Mucosa of descending colon (tissue), 3 donors: ENCODE measurements around the gene PTCD1. TPM values are rescaled to one million over a fixed set of nuclear protein-coding genes. Genes with fewer than 3 reads are reported as not detected.

ENCODE experiments used
- ATAC-seq: fragments of 200-7000 bp; cut with Tn5 transposase; one replicate; pipeline ENCODE4 v1.9.1; 2020; ENCODE audit warnings: mild to moderate bottlenecking, moderate library complexity
- DNase-seq, 3 donors: peaks; one replicate each; pipeline ENCODE4 v3.0.0-alpha.2; 2020
- H3K36me3 ChIP-seq: fragments of 200-600 bp; one replicate; pipeline ENCODE4 v1.8.0; 2021; ENCODE audit warnings: low read depth, mild to moderate bottlenecking
- H3K4me1 ChIP-seq: fragments of 200-600 bp; one replicate; pipeline ENCODE4 v1.8.0; 2021; ENCODE audit warnings: low read depth, mild to moderate bottlenecking
- H3K4me3 ChIP-seq: fragments of 200-600 bp; one replicate; pipeline ENCODE4 v1.8.0; 2021; ENCODE audit warnings: mild to moderate bottlenecking
- H3K9me3 ChIP-seq: fragments of 200-600 bp; one replicate; pipeline ENCODE4 v1.8.0; 2021; ENCODE audit warnings: mild to moderate bottlenecking
- intact Hi-C, 2 donors: fragments of 100-400 bp; cut with DNase I in 1 of 2; cut with micrococcal nuclease in 1 of 2; formaldehyde crosslinking; loops; one replicate each; pipeline versions ENCODE4 v1.11.0 to v1.11.1; 2022; cut with DNase I, micrococcal nuclease
- total RNA-seq, 3 donors: library from RNA; stranded (reverse); fragmentation: NEBNext Ultra II Directional in 2 of 3; extraction: Animal tissue kit (Norgen Biotek cat#: 25700) in 2 of 3; gene quantifications; one replicate each; pipeline versions ENCODE4 v1.2.1 to v1.2.4, GENCODE V29; 2021 to 2023
- TF ChIP-seq, protein P1 (sequence below): fragments of 200-600 bp; IDR thresholded peaks from one replicate; pipeline ENCODE4 v1.8.0; 2022; ENCODE audit warnings: antibody characterized with exemption, mild to moderate bottlenecking
- donor health status: DM: no; HTN: no; CAD: no; lungs with moderate emphysema.
- donor health status: DM: no; HTN: no; CAD: no.
- donor health status: DM: no; HTN: yes; CAD: no.

Gene PTCD1
- total RNA-seq, 3 donors from 2014 or later, result 4.3 to 9.9 (median 6.6) TPM

DNA sequence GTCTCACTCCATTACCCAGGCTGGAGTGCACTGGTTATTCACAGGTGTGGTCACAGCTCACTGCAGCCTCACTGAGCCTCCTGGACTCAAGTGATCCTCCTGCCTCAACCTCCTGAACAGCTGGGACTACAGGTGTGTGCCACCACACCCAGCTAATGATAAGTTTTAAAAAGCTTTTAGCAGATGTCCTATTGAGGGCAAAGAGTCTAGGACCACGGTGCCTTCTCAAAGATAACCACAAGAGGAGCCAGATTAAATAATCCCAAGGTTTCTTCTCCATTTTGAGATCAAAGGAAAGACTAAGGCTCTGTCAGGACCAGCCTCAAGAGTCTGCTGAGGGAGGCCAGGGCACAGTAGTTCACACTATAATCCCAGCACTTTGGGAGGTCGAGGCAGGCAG is 22.6 kb upstream of the PTCD1 start:
- H3K9me3 ChIP-seq, result no peaks in the 10 kb centered on the region
- H3K4me3 ChIP-seq, result no peak overlapping the region
- TF ChIP-seq, protein P1, sequence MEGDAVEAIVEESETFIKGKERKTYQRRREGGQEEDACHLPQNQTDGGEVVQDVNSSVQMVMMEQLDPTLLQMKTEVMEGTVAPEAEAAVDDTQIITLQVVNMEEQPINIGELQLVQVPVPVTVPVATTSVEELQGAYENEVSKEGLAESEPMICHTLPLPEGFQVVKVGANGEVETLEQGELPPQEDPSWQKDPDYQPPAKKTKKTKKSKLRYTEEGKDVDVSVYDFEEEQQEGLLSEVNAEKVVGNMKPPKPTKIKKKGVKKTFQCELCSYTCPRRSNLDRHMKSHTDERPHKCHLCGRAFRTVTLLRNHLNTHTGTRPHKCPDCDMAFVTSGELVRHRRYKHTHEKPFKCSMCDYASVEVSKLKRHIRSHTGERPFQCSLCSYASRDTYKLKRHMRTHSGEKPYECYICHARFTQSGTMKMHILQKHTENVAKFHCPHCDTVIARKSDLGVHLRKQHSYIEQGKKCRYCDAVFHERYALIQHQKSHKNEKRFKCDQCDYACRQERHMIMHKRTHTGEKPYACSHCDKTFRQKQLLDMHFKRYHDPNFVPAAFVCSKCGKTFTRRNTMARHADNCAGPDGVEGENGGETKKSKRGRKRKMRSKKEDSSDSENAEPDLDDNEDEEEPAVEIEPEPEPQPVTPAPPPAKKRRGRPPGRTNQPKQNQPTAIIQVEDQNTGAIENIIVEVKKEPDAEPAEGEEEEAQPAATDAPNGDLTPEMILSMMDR, result no peak
- ATAC-seq, result no peak
- intact Hi-C loops, result no loop called here
- H3K4me1 ChIP-seq, result peaks cover 22% of the 10 kb centered on the region
- no peaks in the 10 kb centered on the region for H3K36me3 ChIP-seq
- no peak for DNase-seq

DNA sequence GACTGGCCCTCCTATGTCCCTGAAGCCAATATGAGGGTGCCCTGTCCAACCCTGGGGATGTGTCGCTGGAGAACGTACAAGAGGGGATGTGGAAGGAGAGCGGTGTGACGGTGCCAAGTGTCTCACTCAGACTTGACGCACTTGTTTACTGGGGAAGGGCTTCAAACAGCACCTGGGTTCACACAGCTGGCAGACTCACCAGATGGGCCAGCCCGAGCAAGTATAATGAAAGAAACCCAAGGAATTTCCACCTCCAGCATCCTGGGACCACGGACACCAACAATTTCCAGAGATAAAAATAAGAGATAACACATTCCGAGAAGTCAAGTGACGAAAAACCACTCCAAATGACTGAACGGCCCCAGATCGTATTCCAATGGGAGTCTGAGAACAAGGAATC is 22.1 kb upstream of the PTCD1 start:
- TF ChIP-seq, protein P1, result no peak
- intact Hi-C loops, result no loop called here
- H3K4me3 ChIP-seq, result no peak overlapping the region
- H3K4me1 ChIP-seq, result peaks cover 22% of the 10 kb centered on the region
- no peaks in the 10 kb centered on the region for H3K36me3 ChIP-seq
- ATAC-seq (no peak), DNase-seq (no peak)
- no peaks in the 10 kb centered on the region for H3K9me3 ChIP-seq

DNA sequence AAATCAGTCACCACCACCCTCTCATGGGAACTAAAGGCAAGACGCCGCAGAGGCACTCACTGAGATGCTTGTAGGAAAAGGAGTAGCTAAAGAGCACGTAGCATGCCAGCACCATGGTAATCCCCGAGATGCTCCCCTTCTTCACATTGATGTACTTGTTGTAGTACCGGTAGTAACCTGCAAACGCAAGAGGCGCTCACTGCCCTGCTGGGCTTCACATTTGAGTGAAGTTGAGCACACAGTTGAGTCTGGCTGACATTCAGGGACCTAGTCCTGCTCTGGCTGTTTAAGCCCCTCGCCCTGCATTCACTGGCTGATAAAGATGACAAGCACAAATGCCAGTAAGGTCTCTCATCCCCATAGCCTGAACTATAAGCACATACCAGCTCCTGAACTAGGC is 20.5 kb upstream of the PTCD1 start:
- ATAC-seq (peak; percentile 42), DNase-seq (no peak)
- H3K9me3 ChIP-seq, result no peaks in the 10 kb centered on the region
- TF ChIP-seq, protein P1, result no peak
- intact Hi-C loops, result no loop called here
- no peaks in the 10 kb centered on the region for H3K36me3 ChIP-seq
- peaks cover 9% of the 10 kb centered on the region for H3K4me1 ChIP-seq
- no peak overlapping the region for H3K4me3 ChIP-seq

DNA sequence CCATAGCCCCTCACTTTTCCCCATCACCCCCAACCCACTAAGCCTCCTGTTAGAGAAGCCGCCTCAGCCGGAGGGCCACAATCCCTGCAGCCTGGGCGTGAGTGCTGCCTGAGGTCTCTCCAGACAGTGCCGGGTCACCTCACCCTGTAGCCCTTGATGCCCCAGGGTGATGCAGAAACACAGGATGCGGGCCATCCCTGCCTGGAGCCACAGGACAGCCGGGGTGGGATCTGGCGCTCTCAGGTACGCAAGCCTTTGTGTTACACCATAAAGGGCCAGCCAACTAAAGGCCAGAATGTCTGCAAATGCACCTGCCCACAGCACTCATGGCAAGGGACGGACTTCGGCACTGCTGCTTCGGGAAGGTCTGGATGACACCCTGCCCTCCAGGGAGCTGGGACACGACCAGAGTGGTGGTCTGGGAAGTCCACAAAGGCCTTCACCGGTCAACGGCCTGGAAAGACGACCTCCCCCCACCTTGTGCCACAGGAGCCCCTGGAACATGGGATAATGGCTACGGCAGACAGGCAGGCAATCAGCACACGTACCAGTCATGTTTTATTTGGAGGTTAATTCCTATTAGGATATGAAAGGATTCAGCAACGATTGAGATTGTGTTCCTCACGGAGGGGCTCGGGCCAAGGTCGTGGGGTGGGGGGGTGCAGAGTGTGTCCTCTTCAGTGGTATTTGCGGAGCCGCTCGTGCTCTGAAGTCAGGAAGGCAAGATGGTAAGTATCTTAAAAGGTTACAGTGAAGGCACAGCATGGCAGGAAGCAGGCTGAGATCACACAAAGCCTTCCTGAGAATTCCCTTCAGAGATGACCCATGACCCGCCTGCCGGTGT is 19.3 kb upstream of the PTCD1 start:
- DNase-seq (no peak), ATAC-seq (no peak)
- intact Hi-C loops, result no loop called here
- Histone ChIP-seq H3K4me1 (no peaks in the 10 kb centered on the region), H3K36me3 (no peaks in the 10 kb centered on the region), H3K9me3 (no peaks in the 10 kb centered on the region), H3K4me3 (no peak overlapping the region)
- TF ChIP-seq, protein P1, result no peak

DNA sequence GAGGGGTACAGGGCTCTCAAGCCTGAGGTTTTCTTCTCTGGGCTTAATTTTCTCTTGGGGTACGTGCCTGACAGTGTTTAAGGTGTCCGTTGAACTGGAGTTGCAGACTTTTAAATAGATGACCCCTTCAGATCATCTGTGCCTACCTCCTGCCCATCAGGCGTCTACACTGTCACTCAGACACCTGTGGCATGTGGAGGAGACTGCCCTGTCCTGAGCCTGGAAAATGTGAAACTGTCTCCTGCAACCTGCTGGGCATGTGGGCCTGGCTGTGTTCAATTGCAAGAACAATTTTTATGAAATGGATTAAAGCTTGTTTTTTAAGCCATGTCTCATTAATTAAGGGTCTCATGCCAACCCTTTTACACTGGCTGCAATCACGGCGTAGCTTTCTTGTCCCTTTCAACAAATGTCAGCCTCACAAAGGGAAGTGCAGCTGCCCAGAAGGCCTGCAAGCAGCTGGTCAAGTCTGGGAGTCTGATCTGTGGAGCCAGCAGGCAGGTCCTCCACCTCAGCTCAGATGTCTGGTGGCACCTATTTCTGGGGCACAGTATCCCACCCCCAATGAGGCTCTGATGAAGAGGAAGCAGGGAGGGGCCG is 18.6 kb upstream of the PTCD1 start:
- no peak overlapping the region for H3K4me3 ChIP-seq
- DNase-seq (no peak), ATAC-seq (no peak)
- no peaks in the 10 kb centered on the region for H3K4me1 ChIP-seq
- no peaks in the 10 kb centered on the region for H3K36me3 ChIP-seq
- intact Hi-C loops, result no loop called here
- no peaks in the 10 kb centered on the region for H3K9me3 ChIP-seq
- TF ChIP-seq, protein P1, result no peak
